ENCODE results near the gene WDFY3.

- TF ChIP-seq CTCF (optimal IDR thresholded peaks at IDR 0.05 in 1 of 3, IDR thresholded peaks at IDR 0.05 in 1 of 3, conservative IDR thresholded peaks at IDR 0.05 in 1 of 3; ENCODE audit: extremely low read depth in 1 of 3, insufficient read depth in 2 of 3, low read length in 3 of 3) (no peak), EZH2 (IDR thresholded peaks at IDR 0.05; ENCODE audit: low read length) (no peak)
Measured at GRCh38 chr4:84673475-84674240, 292.8 kb downstream of the WDFY3 start.
